ENCODE results near the gene GPR34. TPM values are rescaled to one million over a fixed set of nuclear protein-coding genes. Genes with fewer than 3 reads are reported as not detected.

Gene GPR34
- total and polyA plus RNA-seq, 8 donors: 3.4 to 20.6 (median 7.2) TPM

- H3K36me3 ChIP-seq: peaks cover 0 to 10% of the 10 kb centered on the region in 2 donors
- intact Hi-C loops (cut with DNase I): no loop called here
- H3K9me3 ChIP-seq: no peaks in the 10 kb centered on the region
- ATAC-seq (no peak), DNase-seq (no peak)
- no peak for TF ChIP-seq CTCF (IDR thresholded peaks at IDR 0.05)
- H3K27ac ChIP-seq: no peak overlapping the region
- H3K4me3 ChIP-seq: no peak overlapping the region
- H3K4me1 ChIP-seq: no peaks in the 10 kb centered on the region
- peaks cover 0 to 3% of the 10 kb centered on the region in 2 donors for H3K27me3 ChIP-seq
Observed at GRCh38 chrX:41661366-41662095, 27.2 kb upstream of the GPR34 start.

- peaks cover 0 to 10% of the 10 kb centered on the region in 2 donors for H3K36me3 ChIP-seq
- peaks cover 0 to 3% of the 10 kb centered on the region in 2 donors for H3K27me3 ChIP-seq
- intact Hi-C loops (cut with DNase I): no loop called here
- no peak overlapping the region for H3K4me3 ChIP-seq
- H3K27ac ChIP-seq: no peak overlapping the region
- H3K4me1 ChIP-seq: no peaks in the 10 kb centered on the region
- DNase-seq (no peak), ATAC-seq (no peak)
- no peak for TF ChIP-seq CTCF (IDR thresholded peaks at IDR 0.05)
- H3K9me3 ChIP-seq: no peaks in the 10 kb centered on the region
Observed at GRCh38 chrX:41664375-41664901, 24.3 kb upstream of the GPR34 start.

- ATAC-seq (no peak), DNase-seq (no peak)
- Histone ChIP-seq H3K9me3 (no peaks in the 10 kb centered on the region), H3K4me3 (no peak overlapping the region), H3K27me3 (peaks cover 0 to 3% of the 10 kb centered on the region in 2 donors), H3K27ac (no peak overlapping the region), H3K4me1 (no peaks in the 10 kb centered on the region), H3K36me3 (peaks cover 0 to 5% of the 10 kb centered on the region in 2 donors)
- no peak for TF ChIP-seq CTCF (IDR thresholded peaks at IDR 0.05)
- intact Hi-C loops (cut with DNase I): no loop called here
Observed at GRCh38 chrX:41664908-41665307, 23.9 kb upstream of the GPR34 start.

GRCh38 chrX:41665686-41666085, 23.1 kb upstream of the GPR34 start:
- H3K36me3 ChIP-seq: no peaks in the 10 kb centered on the region
- no peak for DNase-seq

More at GRCh38 chrX:41665686-41666085, 23.1 kb upstream of the GPR34 start:
- intact Hi-C loops (cut with DNase I): no loop called here
- Histone ChIP-seq H3K9me3 (no peaks in the 10 kb centered on the region), H3K4me3 (no peak overlapping the region), H3K27ac (no peak overlapping the region), H3K4me1 (no peaks in the 10 kb centered on the region), H3K27me3 (peaks cover 0 to 3% of the 10 kb centered on the region in 2 donors)
- no peak for ATAC-seq
- no peak for TF ChIP-seq CTCF (IDR thresholded peaks at IDR 0.05)

Data from left lung (tissue), 10 donors.